WTC11 (cell line): ENCODE measurements around the gene SYNC. TPM values are rescaled to one million over a fixed set of nuclear protein-coding genes. Genes with fewer than 3 reads are reported as not detected.
A peak's percentile ranks its signal among the peaks of the same experiment; 100 is the strongest.

ENCODE experiments used
- ATAC-seq: fragments of 200-7000 bp; cut with Tn5 transposase; 2 replicates; pipeline ENCODE4 v1.10.0; 2021; ENCODE audit warnings: mild to moderate bottlenecking, moderate library complexity
- CTCF ChIA-PET: fragments of 300-600 bp; sonication (Branson Sonifier 250); formaldehyde crosslinking; loops from one replicate; lab custom pipeline; 2021; ENCODE audit warnings: antibody characterized with exemption; lab: Charles Lee
- POLR2A ChIA-PET: fragments of 350-600 bp; sonication (Branson Sonifier 250); formaldehyde crosslinking; loops from one replicate; lab custom pipeline; 2021; ENCODE audit warnings: antibody characterized with exemption; lab: Charles Lee
- DNase-seq: peaks from one replicate; pipeline ENCODE4 v3.0.0; 2021; ENCODE audit warnings: low spot score
- H3K27ac Mint-ChIP-seq: 2 replicates; pipeline ENCODE4 v1.8.0; 2021; ENCODE audit warnings: mixed read lengths
- H3K27me3 Mint-ChIP-seq: 2 replicates; pipeline ENCODE4 v1.8.0; 2021; ENCODE audit warnings: low read depth, mild to moderate bottlenecking, moderate library complexity, mixed read lengths
- H3K36me3 Mint-ChIP-seq: 2 replicates; pipeline ENCODE4 v1.8.0; 2021; ENCODE audit warnings: mixed read lengths
- H3K4me1 Mint-ChIP-seq: 2 replicates; pipeline ENCODE4 v1.8.0; 2022; ENCODE audit warnings: mixed read lengths
- H3K4me3 Mint-ChIP-seq: 2 replicates; pipeline ENCODE4 v1.8.0; 2021; ENCODE audit warnings: mild to moderate bottlenecking, moderate library complexity, mixed read lengths
- H3K9me3 Mint-ChIP-seq: 2 replicates; pipeline ENCODE4 v1.8.0; 2021; ENCODE audit warnings: mixed read lengths
- AR ChIP-seq: fragments of 250-450 bp; sonication (Bioruptor Pico); IDR thresholded peaks from 2 replicates; pipeline ENCODE4 v1.9.0; 2021; ENCODE audit warnings: mild to moderate bottlenecking
- ATF1 ChIP-seq: sonication (generic); formaldehyde crosslinking; IDR thresholded peaks from 2 replicates; pipeline ENCODE4 v1.8.1; 2023; ENCODE audit warnings: mild to moderate bottlenecking, moderate library complexity, missing genetic modification reagents
- E2F4 ChIP-seq: sonication (generic); formaldehyde crosslinking; IDR thresholded peaks from 2 replicates; pipeline ENCODE4 v1.8.1; 2022; ENCODE audit warnings: low read depth, mild to moderate bottlenecking, moderate library complexity, missing genetic modification reagents, borderline replicate concordance
- ERG ChIP-seq: fragments of 250-450 bp; sonication (Bioruptor Pico); IDR thresholded peaks from 2 replicates; pipeline ENCODE4 v1.8.0; 2021; ENCODE audit warnings: mild to moderate bottlenecking
- NFATC4 ChIP-seq: fragments of 250-450 bp; sonication (Bioruptor Pico); IDR thresholded peaks from 2 replicates; pipeline ENCODE4 v1.9.0; 2021; ENCODE audit warnings: mild to moderate bottlenecking
- PRDM15 ChIP-seq: sonication (generic); formaldehyde crosslinking; IDR thresholded peaks from 2 replicates; pipeline ENCODE4 v1.8.0; 2022; ENCODE audit warnings: missing genetic modification reagents
- RELA ChIP-seq: sonication (generic); formaldehyde crosslinking; IDR thresholded peaks from 2 replicates; pipeline ENCODE4 v1.8.1; 2022; ENCODE audit warnings: missing genetic modification reagents, mild to moderate bottlenecking, borderline replicate concordance
- SMAD4 ChIP-seq: sonication (generic); formaldehyde crosslinking; IDR thresholded peaks from 2 replicates; pipeline ENCODE4 v1.8.0; 2022; ENCODE audit warnings: mild to moderate bottlenecking, missing genetic modification reagents
- ZNF121 ChIP-seq: sonication (generic); formaldehyde crosslinking; IDR thresholded peaks from 2 replicates; pipeline ENCODE4 v1.8.0; 2023; ENCODE audit warnings: missing genetic modification reagents
- ZNF396 ChIP-seq: fragments of 250-450 bp; sonication (Bioruptor Pico); IDR thresholded peaks from 2 replicates; pipeline ENCODE4 v1.8.0; 2021; ENCODE audit warnings: mild to moderate bottlenecking, moderate library complexity, borderline replicate concordance
- ZNF425 ChIP-seq: fragments of 250-450 bp; sonication (Bioruptor Pico); conservative IDR thresholded peaks from 2 replicates; pipeline ENCODE4 v1.9.0; 2021; ENCODE audit warnings: mild to moderate bottlenecking
- total RNA-seq: library from RNA; stranded (reverse); gene quantifications from 3 replicates; pipeline ENCODE4 v1.2.3, GENCODE V29; 2021

SYNC gene
- total RNA-seq, 1 experiment from 2014 or later: 0.09 TPM

GRCh38 chr1:32709476-32709875 lies 6.9 kb upstream of the SYNC start (continued):
- TF ChIP-seq PRDM15 (CRISPR knock-in tag) (no peak), ZNF121 (no peak), ZNF396 (CRISPR knock-in tag) (no peak)

- no peak overlapping the region for H3K27ac Mint-ChIP-seq
- TF ChIP-seq ERG: no peak
- TF ChIP-seq SMAD4 (CRISPR knock-in tag): 0 out of 2 replicates have a peak, but pooled peaks have one; percentile 24
- TF ChIP-seq, all 79 proteins: peak for 1
- ChIA-PET POLR2A (interaction anchor here (0.6 kb wide), 1 partner anchor 326 kb away, joined by 4 read pairs; no protein-coding TSS in a partner anchor), CTCF (interaction anchor here (0.6 to 6.9 kb wide), 9 partner anchors 11 to 509 kb away, joined by 3 to 262 read pairs (median 4); partner anchors contain the start of gene CCDC28B)
- Mint-ChIP-seq H3K36me3 (no peaks in the 10 kb centered on the region), H3K27me3 (peaks cover 30% of the 10 kb centered on the region), H3K4me3 (no peak overlapping the region), H3K9me3 (no peaks in the 10 kb centered on the region), H3K4me1 (peaks cover 12% of the 10 kb centered on the region)
- DNase-seq: no peak
- no peak for ATAC-seq
These were observed 6.5 kb upstream of the SYNC start for GRCh38 chr1:32709075-32709474.

- Mint-ChIP-seq H3K9me3 (no peaks in the 10 kb centered on the region), H3K4me1 (peaks cover 11% of the 10 kb centered on the region), H3K36me3 (no peaks in the 10 kb centered on the region), H3K27me3 (peaks cover 48% of the 10 kb centered on the region), H3K27ac (no peak overlapping the region), H3K4me3 (no peak overlapping the region)
- DNase-seq (no peak), ATAC-seq (no peak)
- POLR2A ChIA-PET: interaction anchor here (0.6 to 1.3 kb wide), 3 partner anchors 68 to 634 kb away, joined by 3 to 6 read pairs (median 4); partner anchors contain the start of gene TMEM39B
- no peak for TF ChIP-seq RELA (CRISPR knock-in tag)
- no peak for TF ChIP-seq AR
- TF ChIP-seq ATF1 (CRISPR knock-in tag): no peak
- no peak for TF ChIP-seq NFATC4
- no peak for TF ChIP-seq ZNF425
- TF ChIP-seq E2F4 (CRISPR knock-in tag): no peak
- CTCF ChIA-PET: interaction anchor here (0.8 to 1.8 kb wide), 6 partner anchors 12 to 306 kb away, joined by 3 to 7 read pairs (median 4); no protein-coding TSS in a partner anchor
These were observed 3.9 kb upstream of the SYNC start for GRCh38 chr1:32706491-32706890.
